Renal pelvis (tissue), 4 donors: ENCODE results near the gene OLA1. TPM values are rescaled to one million over a fixed set of nuclear protein-coding genes. Genes with fewer than 3 reads are reported as not detected.

ENCODE experiments used
- DNase-seq: peaks from one replicate; pipeline ENCODE4 v3.0.0-alpha.2; 2013
- polyA plus RNA-seq, 3 donors: library from polyadenylated mRNA; unstranded; fragments of 120-200 nt; gene quantifications; one replicate each; pipeline ENCODE4 v1.2.1, GENCODE V29; 2013; ENCODE audit not compliant: insufficient read length in 3 of 3

OLA1 gene
- polyA plus RNA-seq, 3 donors, result 128 to 149 (median 147) TPM

DNA sequence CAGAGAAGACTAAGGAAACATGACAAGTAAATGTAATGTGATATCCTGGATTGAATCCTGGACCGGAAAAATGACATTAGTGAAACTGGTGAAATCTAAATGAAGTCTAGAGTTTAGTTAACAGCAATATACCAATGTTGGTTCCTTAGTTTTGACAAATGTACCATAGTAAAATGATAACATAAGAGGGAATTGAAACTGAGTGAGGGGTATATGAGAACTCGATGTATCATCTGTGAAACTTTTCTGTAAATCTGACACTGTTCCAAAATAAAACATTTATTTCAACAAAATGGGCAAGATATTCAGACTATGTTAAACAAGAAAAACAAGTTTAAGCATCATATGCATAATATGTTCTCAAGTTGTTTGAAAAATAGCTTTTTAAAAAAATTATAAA is 63.8 kb downstream of the OLA1 start:
- DNase-seq, result no peak

DNA sequence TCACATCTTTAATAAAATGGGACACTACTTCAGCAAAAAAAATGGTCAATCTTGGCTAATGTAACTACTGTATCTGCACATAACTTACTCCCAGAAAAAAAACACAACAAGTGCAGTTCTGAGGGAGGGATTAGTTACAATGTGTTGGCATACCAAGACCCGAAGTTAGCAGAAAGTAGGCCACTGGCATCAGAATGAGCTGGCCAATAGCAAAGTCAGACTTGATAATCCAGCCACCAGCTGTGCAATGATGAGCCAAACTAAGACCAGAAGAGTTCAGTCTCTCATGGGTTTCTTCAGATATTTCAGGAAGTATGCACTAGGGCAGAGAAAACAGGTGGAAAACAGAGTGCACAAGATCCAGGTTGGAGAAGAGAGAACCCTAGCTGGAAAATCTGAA is 65.3 kb downstream of the OLA1 start:
- no peak for DNase-seq

DNA sequence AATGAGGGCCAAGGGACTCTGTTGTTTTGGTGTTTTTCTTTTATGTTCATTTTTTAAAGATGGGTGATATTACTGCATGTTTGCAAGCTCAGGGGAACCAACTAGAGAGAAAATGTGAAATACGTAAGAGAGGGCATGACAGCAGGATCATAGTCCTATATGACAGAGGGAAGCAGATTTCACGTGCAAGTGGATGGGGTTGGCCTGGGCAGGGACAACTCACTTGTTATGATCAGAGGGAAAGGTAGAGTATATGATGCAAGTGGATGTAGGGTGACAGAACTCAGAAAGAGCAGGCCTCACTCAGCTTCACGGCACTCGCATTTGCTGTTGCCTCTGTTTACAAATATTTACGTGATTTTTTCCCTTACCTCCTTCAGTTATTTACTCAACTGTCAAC is 67.0 kb downstream of the OLA1 start:
- no peak for DNase-seq

DNA sequence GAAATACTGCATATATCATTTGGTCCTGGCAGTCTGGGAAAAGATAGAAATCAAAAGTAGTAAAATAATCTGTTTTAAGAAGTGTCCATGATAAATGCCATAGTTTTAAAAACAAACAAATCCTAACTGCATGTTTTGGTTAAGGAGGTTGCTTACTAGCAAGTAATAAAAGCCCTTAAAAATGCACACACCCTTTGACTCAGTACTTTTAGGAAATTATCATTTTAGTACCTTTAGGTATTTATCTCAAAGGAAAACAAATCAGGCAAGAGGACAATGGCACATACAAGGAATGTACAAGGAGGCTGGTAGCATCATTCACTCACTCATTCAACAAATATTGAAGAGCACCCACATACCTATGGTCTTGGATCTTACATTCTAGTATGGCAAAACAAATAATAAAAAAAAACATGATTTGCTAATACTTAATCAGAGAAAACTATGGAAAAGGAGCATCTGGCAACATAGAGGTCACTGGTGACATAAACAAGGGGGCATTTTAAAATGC is 67.6 kb downstream of the OLA1 start:
- DNase-seq, result no peak

DNA sequence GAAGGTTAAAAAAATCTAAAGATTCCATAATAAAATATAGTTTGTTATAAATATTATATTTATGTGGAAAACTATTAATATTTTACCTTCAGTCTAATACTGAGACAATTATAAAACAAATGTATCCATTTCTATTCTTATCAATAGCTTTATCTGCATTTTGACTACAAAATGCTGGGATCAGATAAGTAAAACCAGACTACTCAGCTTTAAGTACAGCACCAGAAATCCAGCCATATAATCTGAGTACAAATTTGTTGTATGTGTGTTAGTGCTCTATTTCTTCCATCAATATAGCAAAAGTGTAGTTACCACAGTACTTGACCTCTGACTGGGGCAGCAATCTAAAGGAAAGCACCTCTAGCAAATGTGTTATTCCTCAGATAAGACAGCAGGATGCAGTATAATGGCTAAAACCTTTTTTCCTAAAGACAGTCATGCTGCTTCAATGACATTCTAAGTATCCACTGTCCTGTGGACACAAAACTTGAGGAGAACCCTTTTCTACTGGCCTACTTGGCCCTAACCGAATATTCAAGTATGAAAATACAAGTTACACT is 68.1 kb downstream of the OLA1 start:
- DNase-seq, result no peak

DNA sequence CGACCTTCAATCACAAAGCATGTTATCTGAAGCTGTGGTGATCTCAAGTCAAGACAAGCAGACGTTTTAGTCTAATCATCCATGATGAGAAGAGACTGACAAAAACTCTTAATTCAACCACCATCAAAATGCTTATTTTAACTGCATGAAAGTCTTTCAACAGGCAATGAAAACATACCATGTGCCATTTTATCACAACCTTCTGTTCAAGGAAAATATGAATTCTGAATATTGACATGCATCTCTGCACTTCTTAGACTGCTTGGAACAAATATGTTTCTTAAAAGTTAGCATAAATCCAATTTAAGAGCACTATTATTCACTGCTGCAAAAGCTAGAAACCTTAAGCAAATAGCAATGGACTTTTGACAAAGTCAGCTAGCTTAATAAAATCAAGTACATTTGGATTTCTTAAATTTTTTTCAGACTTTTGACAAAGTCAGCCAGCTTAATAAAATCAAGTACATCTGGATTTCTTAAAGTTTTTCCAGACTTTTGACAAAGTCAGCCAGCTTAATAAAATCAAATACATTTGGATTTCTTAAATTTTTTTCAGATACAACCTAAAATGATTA is 70.9 kb downstream of the OLA1 start:
- DNase-seq, result no peak

DNA sequence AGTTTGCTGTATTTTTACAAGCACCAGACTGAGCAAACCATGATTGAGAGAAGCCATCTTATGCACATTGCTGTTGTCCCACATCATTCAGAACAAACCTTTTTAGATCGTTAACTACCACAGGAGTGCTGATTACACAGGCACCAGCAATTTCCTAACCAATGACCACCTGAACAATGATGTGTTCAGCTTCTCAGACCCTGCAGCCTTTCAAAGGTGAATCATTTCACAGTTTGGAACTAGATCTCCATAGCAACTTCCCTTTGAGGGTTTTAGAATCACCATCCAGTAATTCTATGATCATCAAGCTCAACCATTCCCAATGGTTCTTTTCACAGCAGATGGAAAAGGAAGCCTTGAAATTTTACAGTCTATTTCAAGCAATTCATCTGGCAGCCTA is 71.4 kb downstream of the OLA1 start:
- no peak for DNase-seq

DNA sequence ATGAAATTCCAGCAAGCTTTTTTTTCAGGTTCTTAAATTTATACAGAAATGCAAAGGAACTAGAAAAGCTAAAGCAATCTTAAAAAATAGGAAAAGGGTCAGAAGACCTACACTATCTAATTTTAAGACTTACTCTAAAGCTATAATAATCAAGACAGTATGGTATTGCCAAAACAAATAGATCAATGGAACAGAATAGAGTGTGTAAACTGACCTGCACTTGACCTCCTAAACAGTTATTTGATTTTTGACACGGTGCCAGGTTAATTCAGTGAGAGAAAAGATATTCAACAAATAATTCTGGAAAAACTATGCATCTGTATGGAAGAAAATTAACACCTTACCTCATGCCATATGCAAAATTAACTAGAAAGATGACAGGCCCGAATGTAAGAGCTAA is 73.6 kb downstream of the OLA1 start:
- DNase-seq, result no peak

DNA sequence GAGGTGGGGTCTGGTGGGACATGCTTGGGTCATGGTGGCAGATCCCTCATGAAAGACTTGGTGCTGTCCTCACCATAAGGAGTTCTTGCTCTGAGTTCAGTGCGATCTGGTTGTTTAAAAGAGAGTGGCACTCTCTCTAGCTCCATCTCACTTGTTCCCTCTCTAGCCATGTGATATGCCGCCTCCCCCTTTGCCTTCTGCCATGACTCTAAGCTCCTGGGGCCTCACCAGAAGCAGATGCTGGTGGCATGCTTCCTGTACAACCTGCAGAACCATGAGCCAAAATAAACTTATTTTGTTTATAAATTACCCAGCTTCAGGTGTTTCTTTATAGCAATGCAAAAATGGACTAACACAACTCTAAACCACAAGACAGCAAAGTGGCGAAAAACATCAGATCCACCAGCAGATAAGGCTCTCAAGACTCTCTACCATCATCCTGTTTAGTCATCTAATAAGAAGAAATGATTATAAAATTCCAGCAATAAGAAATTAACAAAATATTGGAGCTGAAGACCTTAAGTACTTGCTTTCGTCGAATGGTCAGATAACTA is 75.5 kb downstream of the OLA1 start:
- no peak for DNase-seq

DNA sequence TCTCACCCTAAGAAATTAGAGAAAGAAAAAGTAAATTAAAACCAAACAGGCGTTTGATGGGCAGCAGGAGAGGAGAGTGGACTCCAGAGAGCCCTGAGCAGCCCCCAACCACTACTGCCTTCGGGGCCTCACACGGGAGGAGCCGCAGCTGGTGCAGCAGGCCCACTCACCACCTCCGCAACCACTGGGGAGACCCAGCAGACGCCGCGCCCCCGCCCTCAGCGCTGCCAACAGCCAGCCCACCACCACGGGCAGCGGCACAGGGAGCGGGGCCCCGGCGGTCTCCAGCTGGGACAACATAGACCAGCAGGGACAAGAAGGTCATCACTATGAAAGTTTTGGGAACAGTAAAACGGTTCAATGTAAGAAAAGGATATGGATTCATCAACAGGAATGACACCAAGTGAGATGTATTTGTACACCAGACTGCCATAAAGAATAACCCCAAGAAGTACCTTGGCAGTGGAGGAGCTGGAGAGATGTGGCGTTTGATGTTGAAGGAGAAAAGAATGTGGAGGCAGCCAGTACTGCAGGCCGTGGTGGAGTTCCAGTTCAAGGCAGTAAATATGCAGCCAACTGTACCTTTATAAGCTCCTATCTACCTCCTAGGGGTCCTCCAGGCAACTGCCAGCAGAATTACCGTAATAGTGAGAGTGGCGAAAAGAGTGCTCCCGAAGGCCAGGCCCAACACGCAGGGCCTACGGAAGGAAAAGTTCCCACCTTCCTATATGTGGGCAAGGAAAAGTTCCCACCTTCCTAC is 76.5 kb downstream of the OLA1 start:
- DNase-seq, result no peak

DNA sequence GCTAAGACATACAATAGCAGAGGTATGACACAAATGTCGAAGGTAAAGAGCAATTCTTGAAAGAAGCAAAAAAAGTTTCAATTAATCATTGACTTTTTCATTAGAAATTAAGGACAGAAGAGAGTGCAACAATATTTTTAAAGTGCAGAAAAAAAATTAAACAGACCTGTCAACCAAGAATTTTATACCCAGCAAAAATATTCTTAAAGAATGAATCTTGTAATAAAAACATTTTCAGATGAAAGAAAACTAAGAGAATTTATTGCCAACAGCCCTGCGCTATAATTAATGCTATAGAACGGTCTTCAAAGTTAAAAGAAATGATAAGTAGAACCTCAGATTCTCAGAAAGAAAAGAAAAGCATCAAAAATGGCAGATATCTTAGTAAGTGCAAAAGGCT is 79.0 kb downstream of the OLA1 start:
- no peak for DNase-seq

DNA sequence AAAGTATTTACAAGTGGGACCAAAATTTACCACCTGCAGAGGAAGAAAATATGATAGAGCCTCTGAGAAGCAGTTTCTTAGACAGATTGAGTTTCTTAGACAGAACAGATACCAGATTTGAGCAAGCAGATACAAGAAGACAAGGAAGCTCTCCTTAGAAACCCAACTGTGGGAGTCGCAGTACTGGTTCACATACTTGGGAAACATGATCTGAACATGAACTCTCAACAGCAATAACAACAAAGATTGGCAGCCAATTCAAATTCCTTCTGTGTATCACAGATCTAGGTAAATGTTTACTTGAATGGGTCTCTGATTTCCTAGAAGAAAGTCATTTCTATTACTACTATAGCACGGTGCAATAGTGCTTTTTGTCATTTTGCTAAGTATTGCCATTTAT is 82.1 kb downstream of the OLA1 start:
- peak; percentile 22 for DNase-seq

DNA sequence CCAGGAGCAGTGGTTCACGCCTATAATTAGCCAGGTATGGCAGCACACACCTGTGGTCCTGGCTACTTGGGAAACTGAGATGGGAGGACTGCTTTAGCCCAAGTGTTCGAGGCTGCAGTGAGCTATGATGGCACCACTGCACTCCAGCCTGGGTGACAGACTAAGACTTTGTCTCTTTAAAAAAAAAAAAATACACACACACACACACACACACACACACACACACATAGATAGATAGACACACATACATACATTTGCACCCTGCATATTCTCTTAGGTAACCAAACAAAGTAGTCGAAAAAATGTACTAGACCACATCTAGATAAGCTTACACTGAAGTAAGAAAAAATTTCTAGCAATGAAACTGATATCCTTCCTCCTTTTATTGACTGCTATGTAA is 86.8 kb downstream of the OLA1 start:
- no peak for DNase-seq

DNA sequence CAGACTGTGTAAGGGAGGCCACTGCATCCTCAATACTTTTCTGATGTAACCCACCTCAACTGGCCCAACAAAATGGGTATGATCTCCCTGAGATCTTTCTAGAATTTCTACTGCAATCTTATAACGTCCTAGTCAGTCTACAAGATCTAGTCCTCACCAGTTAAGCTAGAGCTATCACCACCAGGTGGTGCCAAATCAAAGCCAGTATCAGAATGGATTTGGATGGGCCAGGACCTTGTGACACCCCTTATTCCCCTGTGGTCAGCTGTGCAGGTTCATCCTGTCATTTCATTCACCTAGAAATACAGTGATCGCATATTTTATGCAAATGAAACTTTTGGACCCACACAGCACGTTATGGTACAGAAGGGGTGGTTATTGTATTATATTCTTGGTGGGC is 90.3 kb downstream of the OLA1 start:
- DNase-seq, result peak; percentile 17

DNA sequence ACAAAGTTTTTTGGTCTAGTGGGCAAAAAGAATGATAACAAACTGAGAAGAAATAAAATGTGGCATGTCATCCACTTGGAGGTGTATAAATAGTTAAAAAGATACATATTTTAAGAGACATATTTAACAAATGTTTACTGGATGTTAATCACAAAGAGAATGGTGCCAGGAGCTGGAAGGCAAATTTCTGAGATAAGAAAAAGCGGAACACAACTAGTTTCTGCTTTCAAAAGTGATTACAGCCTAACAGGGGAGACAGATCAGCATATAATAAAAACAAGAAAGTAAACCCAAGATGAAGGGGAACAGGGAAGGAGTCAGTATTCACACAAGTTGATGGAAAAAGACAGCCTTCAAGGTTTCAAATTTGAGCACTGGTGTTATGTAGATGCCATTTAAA is 91.3 kb downstream of the OLA1 start:
- no peak for DNase-seq

DNA sequence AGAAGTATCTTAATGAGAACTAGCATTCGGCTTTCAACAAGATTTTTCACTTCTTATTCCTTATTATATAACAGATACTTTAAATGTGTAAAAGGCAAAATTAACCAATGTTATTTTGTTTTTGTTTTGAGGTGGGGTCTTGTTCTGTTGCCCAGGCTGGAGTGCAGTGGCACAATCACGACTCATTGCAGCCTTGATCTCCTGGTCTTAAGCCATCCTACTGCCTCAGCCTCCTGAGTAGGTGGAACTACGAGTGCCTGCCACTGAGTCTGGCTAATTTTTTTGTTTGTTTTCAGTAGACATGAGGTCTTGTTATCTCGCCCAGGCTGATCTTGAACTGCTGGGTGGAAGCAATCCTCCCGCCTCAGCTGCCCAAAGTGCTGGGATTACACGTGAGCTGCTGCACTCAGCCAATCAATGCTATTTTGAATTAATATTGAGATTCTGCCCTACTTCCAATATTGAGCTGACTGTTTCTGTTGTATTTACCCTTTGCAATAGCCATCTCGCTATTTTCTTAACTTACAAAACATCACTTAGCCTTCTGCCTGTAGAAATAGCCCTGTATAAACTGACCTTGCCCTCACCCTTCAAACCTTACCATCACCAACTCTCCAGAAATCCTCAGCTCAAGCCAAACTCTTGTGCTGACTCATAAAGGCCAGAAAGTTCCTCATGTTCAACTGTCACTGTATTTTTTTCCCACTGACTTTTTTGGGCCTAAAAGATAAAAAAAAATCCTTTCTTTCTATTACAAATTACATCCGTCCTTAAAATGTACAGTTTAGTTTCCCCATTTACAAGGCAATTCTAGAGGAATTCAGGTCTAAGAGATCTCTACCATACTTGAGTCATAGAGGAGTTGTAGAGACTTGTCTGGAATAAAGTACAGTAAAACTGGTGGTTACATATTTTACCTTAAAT is 94.3 kb downstream of the OLA1 start:
- no peak for DNase-seq

DNA sequence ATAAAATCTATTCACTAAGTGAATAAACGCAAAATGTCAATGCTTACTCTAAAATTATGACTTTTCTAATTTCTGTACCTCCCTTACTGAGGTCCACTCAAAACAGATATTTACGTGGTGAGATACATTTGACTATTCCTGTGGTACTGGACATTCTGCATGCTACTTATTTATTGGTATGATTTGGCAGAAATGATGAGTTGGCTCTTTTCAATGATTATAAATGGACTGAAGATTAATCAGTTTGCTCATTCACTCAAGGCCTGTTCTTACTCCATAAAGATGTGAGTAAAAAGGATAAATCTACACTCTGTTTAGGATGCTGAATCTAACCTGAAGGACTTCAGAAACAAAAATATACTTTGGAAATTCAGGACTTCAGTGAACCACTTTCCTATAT is 98.8 kb downstream of the OLA1 start:
- no peak for DNase-seq

DNA sequence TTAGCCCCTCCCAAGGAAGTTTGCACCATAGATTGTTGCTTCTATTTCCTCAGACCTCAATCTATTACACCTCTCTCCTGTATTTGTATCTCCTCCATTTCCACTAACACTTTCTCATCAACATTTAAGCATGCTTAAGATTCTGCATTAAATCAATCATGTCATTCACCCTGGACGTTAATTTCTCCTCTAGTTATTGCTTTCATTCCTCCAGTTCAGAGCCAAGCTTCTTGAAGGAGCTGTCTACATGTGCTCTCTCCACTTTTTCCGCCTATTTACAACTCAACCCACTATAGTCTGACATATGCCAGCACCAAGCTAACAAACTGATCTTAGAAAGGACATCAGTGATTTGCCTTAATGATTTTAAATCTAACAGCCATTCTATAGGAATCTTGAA is 99.5 kb downstream of the OLA1 start:
- DNase-seq, result no peak

DNA sequence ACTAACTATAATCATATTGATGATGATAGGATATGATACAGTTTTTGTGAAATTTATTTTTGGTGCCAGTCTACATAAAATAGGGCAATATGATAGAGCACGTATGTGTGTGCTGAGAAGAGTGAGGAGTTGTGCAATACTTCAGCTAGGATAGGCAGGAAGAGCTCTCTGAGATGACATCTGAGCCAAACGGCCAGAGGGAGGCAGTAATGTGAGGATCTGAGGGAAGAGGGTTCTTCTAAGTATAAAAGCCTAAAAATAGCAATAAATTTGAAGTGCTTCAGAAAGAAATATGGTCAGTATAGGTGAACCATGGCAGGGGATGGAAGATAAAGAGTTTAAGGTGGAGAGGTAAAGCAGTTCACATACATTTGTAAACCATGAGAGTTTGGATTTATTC is 102.5 kb downstream of the OLA1 start:
- no peak for DNase-seq

DNA sequence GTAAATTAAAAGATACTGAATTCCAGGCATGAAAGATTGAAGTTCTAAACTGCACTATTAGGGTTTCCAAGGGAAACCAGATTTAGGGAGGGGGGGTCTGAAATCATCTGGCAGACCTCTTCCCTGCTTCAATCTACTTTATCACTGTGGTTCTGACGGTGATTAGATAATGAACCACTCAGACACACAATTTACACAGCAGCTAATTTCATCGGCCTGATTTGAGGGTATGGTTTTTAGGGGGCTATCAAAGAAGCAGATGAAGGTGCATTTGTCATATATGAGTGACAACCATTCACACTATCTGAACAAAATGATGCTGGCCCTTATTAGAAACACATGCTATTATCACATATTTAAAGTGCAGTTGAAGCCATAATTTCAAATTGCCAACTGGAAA is 106.0 kb downstream of the OLA1 start:
- no peak for DNase-seq

DNA sequence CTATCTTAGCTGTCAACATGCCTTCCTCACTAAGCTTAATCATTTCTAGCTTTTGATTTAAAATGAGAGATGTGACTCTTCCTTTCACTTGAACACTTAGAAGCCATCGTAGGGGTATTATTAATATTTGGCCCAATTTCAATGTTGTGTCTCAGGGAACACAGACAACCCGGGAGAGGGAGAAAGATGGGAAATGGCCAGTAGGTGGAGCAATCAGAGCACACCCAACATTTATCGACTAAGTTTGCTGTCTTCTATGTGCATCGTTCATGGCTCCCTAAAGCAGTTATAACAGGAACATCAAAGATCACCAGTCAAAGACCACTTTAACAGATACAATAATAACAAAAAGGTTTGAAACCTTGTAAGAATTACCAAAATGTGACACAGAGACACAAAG is 110.2 kb downstream of the OLA1 start:
- DNase-seq, result no peak

DNA sequence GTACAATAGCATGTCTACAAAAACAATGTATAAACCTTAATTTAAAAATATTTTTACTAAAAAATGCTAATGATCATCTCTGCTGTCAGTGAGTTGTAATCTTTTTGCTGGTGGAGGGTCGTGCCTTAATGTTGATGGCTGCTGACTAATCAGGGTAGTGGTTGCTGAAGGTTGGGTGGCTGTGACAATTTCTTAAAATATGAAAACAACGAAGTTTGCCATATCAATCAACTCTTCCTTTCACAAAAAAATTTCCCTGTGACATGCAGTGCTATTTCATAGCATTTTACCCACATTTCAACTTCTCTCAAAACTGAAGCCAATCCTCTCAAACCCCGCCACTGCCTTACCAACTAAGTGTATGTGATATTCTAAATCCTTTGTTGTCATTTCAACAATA is 112.4 kb downstream of the OLA1 start:
- no peak for DNase-seq
